Glutamatergic neuron (in vitro differentiated cells): ENCODE data around the gene GAA. TPM values are rescaled to one million over a fixed set of nuclear protein-coding genes. Genes with fewer than 3 reads are reported as not detected.

ENCODE experiments used
- DNase-seq: peaks from one replicate; pipeline ENCODE4 v3.0.0; 2022
- H3K27ac Mint-ChIP-seq: one replicate; pipeline ENCODE4 v1.8.0; 2020; ENCODE audit warnings: mild to moderate bottlenecking, mixed read lengths, inconsistent platforms; ENCODE audit not compliant: unreplicated experiment
- H3K27me3 Mint-ChIP-seq: one replicate; pipeline ENCODE4 v1.8.0; 2020; ENCODE audit warnings: mild to moderate bottlenecking, moderate library complexity, mixed read lengths, inconsistent platforms; ENCODE audit not compliant: unreplicated experiment
- H3K36me3 Mint-ChIP-seq: one replicate; pipeline ENCODE4 v1.8.0; 2020; ENCODE audit warnings: mild to moderate bottlenecking, mixed read lengths, inconsistent platforms; ENCODE audit not compliant: unreplicated experiment
- H3K4me1 Mint-ChIP-seq: one replicate; pipeline ENCODE4 v1.8.0; 2020; ENCODE audit warnings: mild to moderate bottlenecking, low read depth, mixed read lengths, inconsistent platforms; ENCODE audit not compliant: unreplicated experiment
- H3K4me3 Mint-ChIP-seq: one replicate; pipeline ENCODE4 v1.8.0; 2020; ENCODE audit warnings: mild to moderate bottlenecking, mixed read lengths, inconsistent platforms; ENCODE audit not compliant: unreplicated experiment
- H3K9me3 Mint-ChIP-seq: one replicate; pipeline ENCODE4 v1.8.0; 2020; ENCODE audit warnings: mild to moderate bottlenecking, moderate library complexity, mixed read lengths, inconsistent platforms; ENCODE audit not compliant: unreplicated experiment
- CTCF ChIP-seq: fragments of 200-600 bp; sonication (generic); IDR thresholded peaks from one replicate; pipeline ENCODE4 v1.5.0; 2021; ENCODE audit not compliant: partially characterized antibody, unreplicated experiment
- total RNA-seq: library from RNA; stranded (reverse); fragmentation: NEBNext Ultra II Directional; extraction: Animal tissue kit (Norgen Biotek cat#: 25700); gene quantifications from one replicate; pipeline ENCODE4 v1.2.1, GENCODE V29; 2021; ENCODE audit not compliant: unreplicated experiment

The GAA gene
- total RNA-seq, 1 donor from 2014 or later: 384 TPM

DNA sequence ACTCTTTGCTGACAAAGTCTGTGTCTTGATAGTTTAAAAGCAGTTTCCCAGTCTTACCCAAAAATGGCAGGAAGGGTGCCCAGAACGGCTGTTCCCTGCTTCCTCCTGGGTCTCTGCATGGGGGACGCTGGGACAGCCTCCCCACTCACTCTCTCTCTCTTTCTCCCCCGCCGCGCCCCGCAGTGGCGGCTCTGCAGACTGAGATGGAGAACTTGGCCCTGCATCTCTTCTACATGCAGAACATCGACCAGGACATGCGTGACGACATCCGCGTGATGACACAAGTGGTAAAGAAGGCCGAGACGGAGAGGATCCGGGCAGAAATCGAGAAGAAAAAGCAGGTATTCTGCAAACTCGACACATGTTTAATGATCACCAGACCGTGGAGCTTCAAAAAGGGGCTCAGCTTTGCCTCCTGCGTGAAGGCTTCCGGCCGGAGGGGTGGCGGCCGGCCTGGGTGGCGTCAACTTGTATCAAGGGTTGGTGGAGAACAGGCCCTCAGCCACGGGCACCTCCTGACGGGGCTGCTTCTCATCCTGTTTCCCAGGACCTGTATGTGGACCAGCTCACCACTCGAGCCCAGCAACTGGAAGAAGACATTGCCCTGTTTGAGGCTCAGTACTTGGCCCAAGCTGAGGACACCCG is 42.9 kb upstream of the GAA start:
- H3K27ac Mint-ChIP-seq: no peak overlapping the region
- DNase-seq: no peak

GRCh38 chr17:80060644-80061043 is 40.7 kb upstream of the GAA start:
- no peak for TF ChIP-seq CTCF
- Mint-ChIP-seq H3K27me3 (no peaks in the 10 kb centered on the region), H3K4me1 (no peaks in the 10 kb centered on the region), H3K9me3 (no peaks in the 10 kb centered on the region), H3K36me3 (no peaks in the 10 kb centered on the region), H3K4me3 (no peak overlapping the region), H3K27ac (no peak overlapping the region)
- no peak for DNase-seq

More for the DNA sequence above, 42.9 kb upstream of the GAA start:
- no peak overlapping the region for H3K4me3 Mint-ChIP-seq
- no peaks in the 10 kb centered on the region for H3K27me3 Mint-ChIP-seq
- H3K4me1 Mint-ChIP-seq: peaks cover 2% of the 10 kb centered on the region
- H3K36me3 Mint-ChIP-seq: no peaks in the 10 kb centered on the region
- no peaks in the 10 kb centered on the region for H3K9me3 Mint-ChIP-seq
- no peak for TF ChIP-seq CTCF

DNA sequence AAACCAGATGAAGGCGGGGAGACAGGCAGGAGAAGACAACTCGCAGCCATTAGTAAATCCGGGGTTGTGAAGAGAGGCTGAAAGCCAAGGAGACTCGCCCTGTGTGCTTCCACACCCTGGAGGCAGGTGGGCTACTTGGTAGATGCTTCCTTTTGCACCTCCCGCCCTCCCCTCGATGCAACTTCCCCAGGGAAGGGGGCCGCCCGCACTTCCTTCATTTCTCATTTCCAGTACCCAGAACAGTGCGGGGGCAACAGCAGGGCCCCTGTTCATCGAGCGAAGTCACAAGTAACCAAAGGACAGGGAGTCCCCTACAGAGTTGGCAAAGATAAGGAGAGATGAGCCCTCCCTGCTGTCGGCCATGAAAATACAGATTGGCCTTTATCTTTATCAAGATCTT is 40.0 kb upstream of the GAA start:
- H3K36me3 Mint-ChIP-seq: no peaks in the 10 kb centered on the region
- no peaks in the 10 kb centered on the region for H3K27me3 Mint-ChIP-seq
- no peaks in the 10 kb centered on the region for H3K4me1 Mint-ChIP-seq
- H3K4me3 Mint-ChIP-seq: no peak overlapping the region
- DNase-seq: no peak
- no peak for TF ChIP-seq CTCF
- H3K9me3 Mint-ChIP-seq: no peaks in the 10 kb centered on the region
- no peak overlapping the region for H3K27ac Mint-ChIP-seq

DNA sequence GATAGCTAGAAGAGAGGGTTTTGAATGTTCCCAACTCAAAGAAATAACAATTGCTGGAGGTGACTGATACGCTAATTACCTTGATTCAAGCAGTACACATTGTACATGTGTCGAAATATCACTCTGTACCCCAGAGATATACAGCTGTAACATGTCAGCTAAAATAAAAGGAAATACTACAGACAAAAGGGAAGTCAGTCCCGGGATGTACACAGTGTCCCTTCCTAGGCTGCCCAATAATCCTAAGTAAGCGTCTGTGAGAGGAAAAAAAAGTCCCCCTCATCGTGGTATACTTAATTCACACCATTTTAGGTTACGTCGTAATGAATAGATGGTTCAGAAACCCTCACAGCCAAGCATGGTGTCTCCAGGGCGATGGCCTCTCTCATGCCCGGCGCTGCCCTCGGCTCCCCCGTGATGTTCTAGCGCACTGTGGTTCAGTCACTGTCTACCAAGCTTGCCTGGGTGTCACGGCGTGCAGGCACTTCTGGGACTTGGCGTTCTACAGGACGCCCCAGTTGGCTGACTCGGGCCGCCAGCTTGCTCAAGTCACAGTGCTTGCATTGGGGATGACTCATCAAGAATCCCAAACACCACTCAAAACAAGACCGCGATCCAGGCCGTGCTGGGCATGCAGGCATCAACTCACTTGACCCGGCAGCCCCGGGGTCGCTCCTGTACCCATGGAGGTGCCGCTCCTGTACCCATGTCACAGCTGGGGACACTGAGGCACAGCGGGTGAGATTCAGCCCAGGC is 37.4 kb upstream of the GAA start:
- no peak for TF ChIP-seq CTCF
- no peak overlapping the region for H3K4me3 Mint-ChIP-seq
- no peaks in the 10 kb centered on the region for H3K4me1 Mint-ChIP-seq
- peaks cover 2% of the 10 kb centered on the region for H3K9me3 Mint-ChIP-seq
- H3K27me3 Mint-ChIP-seq: no peaks in the 10 kb centered on the region
- no peak overlapping the region for H3K27ac Mint-ChIP-seq
- no peaks in the 10 kb centered on the region for H3K36me3 Mint-ChIP-seq
- DNase-seq: no peak

GRCh38 chr17:80064696-80065095 is 36.7 kb upstream of the GAA start:
- Mint-ChIP-seq H3K9me3 (peaks cover 2% of the 10 kb centered on the region), H3K4me3 (no peak overlapping the region), H3K27me3 (no peaks in the 10 kb centered on the region), H3K36me3 (no peaks in the 10 kb centered on the region), H3K27ac (no peak overlapping the region), H3K4me1 (no peaks in the 10 kb centered on the region)
- TF ChIP-seq CTCF: no peak
- DNase-seq: no peak
